Keratinocyte (primary cell): Measurements from ENCODE around the gene OR5AN1. TPM values are rescaled to one million over a fixed set of nuclear protein-coding genes. Genes with fewer than 3 reads are reported as not detected.

Experiments
- DNase-seq: peaks from one replicate; pipeline ENCODE4 v3.0.0-alpha.2; 2011; ENCODE audit warnings: low read depth, missing footprints, low spot score
- FAIRE-seq: peaks from 2 replicates; lab custom pipeline; 2011; peaks lifted over from hg19 to GRCh38; lab: Jason Lieb, UNC
- H2AFZ ChIP-seq: 2 replicates; pipeline ENCODE4 v1.6.0; 2012; ENCODE audit warnings: low read length, control low read depth, inconsistent platforms; ENCODE audit not compliant: control insufficient read depth
- H3K27ac ChIP-seq: 2 replicates; pipeline ENCODE4 v1.5.1; 2011; ENCODE audit warnings: low read length; ENCODE audit not compliant: control insufficient read depth, insufficient read depth
- H3K27me3 ChIP-seq: 3 replicates; pipeline ENCODE4 v1.6.0; 2011; ENCODE audit warnings: low read length; ENCODE audit not compliant: control insufficient read depth, insufficient read depth; ENCODE audit errors: extremely low read depth
- H3K36me3 ChIP-seq, 2 experiments: 2 replicates in 1 of 2; 3 replicates in 1 of 2; pipeline ENCODE4 v1.5.1; 2011; ENCODE audit warnings: low read length in 2 of 2, mild to moderate bottlenecking in 1 of 2; ENCODE audit not compliant: control insufficient read depth in 2 of 2, insufficient read depth in 2 of 2; ENCODE audit errors: extremely low read depth in 1 of 2
- H3K4me1 ChIP-seq: 3 replicates; pipeline ENCODE4 v1.5.1; 2011; ENCODE audit warnings: low read length; ENCODE audit not compliant: control insufficient read depth, insufficient read depth; ENCODE audit errors: extremely low read depth
- H3K4me2 ChIP-seq: 3 replicates; pipeline ENCODE4 v1.6.0; 2011; ENCODE audit warnings: low read depth, low read length; ENCODE audit not compliant: control insufficient read depth, insufficient read depth; ENCODE audit errors: extremely low read depth
- H3K4me3 ChIP-seq, 3 experiments: fragments of 200-600 bp in 1 of 3; sonication (generic) in 1 of 3; 2 replicates in 2 of 3; 3 replicates in 1 of 3; pipeline ENCODE4 v1.5.1; 2011 to 2016; ENCODE audit warnings: low read length in 3 of 3, mild to moderate bottlenecking in 3 of 3, control low read depth in 2 of 3, inconsistent platforms in 1 of 3, low read depth in 1 of 3, mixed read lengths in 1 of 3, mixed run types in 1 of 3, moderate library complexity in 1 of 3; ENCODE audit not compliant: control insufficient read depth in 2 of 3, insufficient read depth in 2 of 3; ENCODE audit errors: extremely low read depth in 1 of 3
- H3K79me2 ChIP-seq: 2 replicates; pipeline ENCODE4 v1.6.0; 2012; ENCODE audit warnings: low read length; ENCODE audit not compliant: control insufficient read depth, insufficient read depth
- H3K9ac ChIP-seq: 3 replicates; pipeline ENCODE4 v1.6.0; 2011; ENCODE audit warnings: low read length; ENCODE audit not compliant: control insufficient read depth, insufficient read depth; ENCODE audit errors: extremely low read depth
- H3K9me1 ChIP-seq: 3 replicates; pipeline ENCODE4 v1.6.0; 2011; ENCODE audit warnings: low read length; ENCODE audit not compliant: control insufficient read depth, insufficient read depth; ENCODE audit errors: extremely low read depth
- H3K9me3 ChIP-seq: 2 replicates; pipeline ENCODE4 v1.5.1; 2012; ENCODE audit warnings: low read depth, low read length; ENCODE audit not compliant: control insufficient read depth
- H4K20me1 ChIP-seq: 3 replicates; pipeline ENCODE4 v1.6.0; 2011; ENCODE audit warnings: low read length; ENCODE audit not compliant: control insufficient read depth, insufficient read depth; ENCODE audit errors: extremely low read depth
- EZH2 ChIP-seq: IDR thresholded peaks from one replicate; pipeline ENCODE4 v1.6.1; 2012; ENCODE audit warnings: inconsistent platforms, mild to moderate bottlenecking, low read length, moderate library complexity
- dilution Hi-C: fragments of 300-500 bp; cut with MboI; formaldehyde crosslinking; loops from one replicate; pipeline ENCODE4 v1.7.0; 2020; ENCODE audit warnings: low sequenced_read_pairs; ENCODE audit not compliant: extremely low pct_ligation_motif_present
- polyA plus RNA-seq, 5 experiments: library from polyadenylated mRNA; depleted of rRNA in 3 of 5; stranded (reverse) in 3 of 5; stranded (forward) in 1 of 5; unstranded in 1 of 5; fragments of >200 nt; gene quantifications; 1 replicate in 1 of 5; 2 replicates in 3 of 5; 3 replicates in 1 of 5; pipeline versions ENCODE4 v1.2.1 to v1.2.3, GENCODE V29; 2011 to 2012; ENCODE audit warnings: missing spikeins in 2 of 5, low read depth in 1 of 5, low replicate concordance in 1 of 5
- TF ChIP-seq, protein P1 (sequence below), 3 experiments: IDR thresholded peaks in 1 of 3; conservative IDR thresholded peaks in 1 of 3; optimal IDR thresholded peaks in 1 of 3; 2 replicates in 2 of 3; 3 replicates in 1 of 3; pipeline versions ENCODE3 to v1.5.1; 2011; ENCODE audit warnings: low read length in 3 of 3, mild to moderate bottlenecking in 3 of 3, moderate library complexity in 2 of 3, control low read depth in 1 of 3, inconsistent platforms in 1 of 3; ENCODE audit not compliant: insufficient read depth in 2 of 3; ENCODE audit errors: extremely low read depth in 1 of 3

Gene OR5AN1
- polyA plus RNA-seq, 1 donor (not counting 4 experiments of a cell fraction or from before 2014, with no cell fraction given), result not detected

DNA sequence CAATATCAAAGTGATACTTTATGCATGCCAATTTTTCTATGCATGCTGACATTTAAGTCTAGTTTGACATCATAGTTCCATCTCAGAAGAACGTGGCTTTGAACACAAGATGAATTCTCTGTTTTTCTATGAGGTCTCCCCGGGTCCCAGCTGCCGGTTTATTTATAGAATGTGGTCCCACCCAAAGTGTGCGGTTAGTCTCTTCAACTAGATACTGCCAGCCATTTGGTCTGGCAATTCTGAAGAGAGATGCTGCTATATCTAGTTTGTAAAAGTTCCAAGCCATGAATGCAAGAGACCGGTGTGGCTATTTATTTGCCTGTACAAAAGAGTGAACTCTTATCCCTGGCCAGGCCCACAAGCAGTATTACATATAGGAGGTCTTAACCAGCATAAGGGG, 58.3 kb downstream of the OR5AN1 start:
- no peak overlapping the region for H3K4me2 ChIP-seq
- H3K79me2 ChIP-seq, result no peaks in the 10 kb centered on the region
- no peaks in the 10 kb centered on the region for H3K36me3 ChIP-seq
- TF ChIP-seq, protein P1, sequence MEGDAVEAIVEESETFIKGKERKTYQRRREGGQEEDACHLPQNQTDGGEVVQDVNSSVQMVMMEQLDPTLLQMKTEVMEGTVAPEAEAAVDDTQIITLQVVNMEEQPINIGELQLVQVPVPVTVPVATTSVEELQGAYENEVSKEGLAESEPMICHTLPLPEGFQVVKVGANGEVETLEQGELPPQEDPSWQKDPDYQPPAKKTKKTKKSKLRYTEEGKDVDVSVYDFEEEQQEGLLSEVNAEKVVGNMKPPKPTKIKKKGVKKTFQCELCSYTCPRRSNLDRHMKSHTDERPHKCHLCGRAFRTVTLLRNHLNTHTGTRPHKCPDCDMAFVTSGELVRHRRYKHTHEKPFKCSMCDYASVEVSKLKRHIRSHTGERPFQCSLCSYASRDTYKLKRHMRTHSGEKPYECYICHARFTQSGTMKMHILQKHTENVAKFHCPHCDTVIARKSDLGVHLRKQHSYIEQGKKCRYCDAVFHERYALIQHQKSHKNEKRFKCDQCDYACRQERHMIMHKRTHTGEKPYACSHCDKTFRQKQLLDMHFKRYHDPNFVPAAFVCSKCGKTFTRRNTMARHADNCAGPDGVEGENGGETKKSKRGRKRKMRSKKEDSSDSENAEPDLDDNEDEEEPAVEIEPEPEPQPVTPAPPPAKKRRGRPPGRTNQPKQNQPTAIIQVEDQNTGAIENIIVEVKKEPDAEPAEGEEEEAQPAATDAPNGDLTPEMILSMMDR (optimal IDR thresholded peaks at IDR 0.05 in 1 of 3, IDR thresholded peaks at IDR 0.05 in 1 of 3, conservative IDR thresholded peaks at IDR 0.05 in 1 of 3; ENCODE audit: extremely low read depth in 1 of 3, insufficient read depth in 2 of 3, low read length in 3 of 3), result no peak
- no peak for TF ChIP-seq EZH2
- dilution Hi-C loops, result no loop called here
- H3K27me3 ChIP-seq, result no peaks in the 10 kb centered on the region
- no peak overlapping the region for H3K9ac ChIP-seq
- no peaks in the 10 kb centered on the region for H3K4me1 ChIP-seq
- no peak overlapping the region for H3K27ac ChIP-seq
- DNase-seq, result no peak
- no peak overlapping the region for H2AFZ ChIP-seq
- H3K4me3 ChIP-seq, result no peak overlapping the region
- no peaks in the 10 kb centered on the region for H4K20me1 ChIP-seq
- no peaks in the 10 kb centered on the region for H3K9me1 ChIP-seq
- no peaks in the 10 kb centered on the region for H3K9me3 ChIP-seq
- no peak for FAIRE-seq

DNA sequence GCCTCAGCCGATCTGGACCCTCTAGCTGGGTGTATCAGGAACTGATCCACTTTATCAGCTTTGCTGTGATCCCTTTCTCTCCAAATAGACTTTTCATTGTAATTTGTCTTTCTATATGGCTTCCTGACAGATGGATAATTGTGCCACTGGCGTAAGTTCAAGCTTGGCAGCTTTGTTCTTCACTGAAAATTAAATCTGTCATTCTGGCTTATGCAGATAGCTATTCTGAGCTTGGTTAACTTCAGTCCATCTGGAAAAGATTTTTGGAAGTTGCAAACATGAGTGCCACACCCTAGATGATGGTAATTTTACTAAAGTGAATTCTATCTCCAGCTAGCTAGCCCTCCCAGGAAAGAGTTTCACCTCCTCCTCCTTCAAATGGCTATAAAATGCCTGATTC, 59.5 kb downstream of the OR5AN1 start:
- no peak overlapping the region for H2AFZ ChIP-seq
- H3K79me2 ChIP-seq, result no peaks in the 10 kb centered on the region
- dilution Hi-C loops, result no loop called here
- no peaks in the 10 kb centered on the region for H3K36me3 ChIP-seq
- H3K9me3 ChIP-seq, result no peaks in the 10 kb centered on the region
- no peak for FAIRE-seq
- no peaks in the 10 kb centered on the region for H3K4me1 ChIP-seq
- no peak for DNase-seq
- no peaks in the 10 kb centered on the region for H3K27me3 ChIP-seq
- H3K4me2 ChIP-seq, result no peak overlapping the region
- H4K20me1 ChIP-seq, result no peaks in the 10 kb centered on the region
- no peak overlapping the region for H3K4me3 ChIP-seq
- H3K9me1 ChIP-seq, result no peaks in the 10 kb centered on the region
- TF ChIP-seq EZH2, result no peak
- TF ChIP-seq, protein P1 (optimal IDR thresholded peaks at IDR 0.05 in 1 of 3, IDR thresholded peaks at IDR 0.05 in 1 of 3, conservative IDR thresholded peaks at IDR 0.05 in 1 of 3; ENCODE audit: extremely low read depth in 1 of 3, insufficient read depth in 2 of 3, low read length in 3 of 3), result no peak
- H3K9ac ChIP-seq, result no peak overlapping the region
- no peak overlapping the region for H3K27ac ChIP-seq

Other genes with a start within 250 kb of the OR5AN1 start
- 15.9 to 21.0 TPM (median 18.1 TPM) in 3 replicates for gene FAM111A, start 216.0 kb upstream of the OR5AN1 start, polyA plus RNA-seq
- 1.6 to 2.0 TPM (median 1.9 TPM) in 3 replicates for gene DTX4, start 186.8 kb upstream of the OR5AN1 start, polyA plus RNA-seq
- gene MPEG1, start 146.0 kb upstream of the OR5AN1 start, polyA plus RNA-seq, result not detected in 3 replicates
- not detected in 3 replicates for gene OR5A2, start 67.5 kb downstream of the OR5AN1 start, polyA plus RNA-seq
- not detected in 3 replicates for gene OR5A1, start 77.6 kb downstream of the OR5AN1 start, polyA plus RNA-seq
- not detected in 3 replicates for gene OR4D6, start 98.1 kb downstream of the OR5AN1 start, polyA plus RNA-seq
- not detected in 3 replicates for gene OR4D10, start 114.4 kb downstream of the OR5AN1 start, polyA plus RNA-seq
- gene OR4D11, start 144.7 kb downstream of the OR5AN1 start, polyA plus RNA-seq, result not detected in 3 replicates
- gene OR4D9, start 152.6 kb downstream of the OR5AN1 start, polyA plus RNA-seq, result not detected in 3 replicates